B cell (primary cell): ENCODE measurements around the gene MCM6.

ENCODE experiments used
- CTCF ChIP-seq: fragments of 200-600 bp; IDR thresholded peaks from one replicate; pipeline ENCODE4 v1.8.0; 2022; ENCODE audit warnings: antibody characterized with exemption, mild to moderate bottlenecking
- EZH2 ChIP-seq: IDR thresholded peaks from 2 replicates; pipeline ENCODE4 v1.6.1; 2012; ENCODE audit warnings: borderline replicate concordance, low read depth, mild to moderate bottlenecking, moderate library complexity, low read length; ENCODE audit not compliant: insufficient read depth, poor library complexity, severe bottlenecking

DNA sequence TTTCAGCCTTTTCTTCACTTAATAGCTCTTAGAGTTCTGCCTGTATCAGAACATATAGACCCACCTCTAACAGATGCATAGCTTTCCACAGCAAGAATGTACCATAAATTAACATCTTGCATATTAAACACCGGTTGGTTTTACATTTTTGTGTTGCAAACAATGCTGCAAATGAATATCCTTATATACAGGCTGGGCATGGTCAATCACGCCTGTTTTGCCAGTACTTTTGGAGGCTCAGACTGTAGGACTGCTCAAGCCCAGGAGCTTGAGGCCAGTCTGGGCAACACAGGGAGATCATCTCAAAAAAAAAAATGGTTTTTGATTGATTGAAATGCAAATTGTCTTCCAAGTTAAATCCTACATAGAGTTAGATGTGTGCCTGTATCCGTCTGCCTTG, 37.7 kb downstream of the MCM6 start:
- no peak for TF ChIP-seq EZH2
- TF ChIP-seq CTCF, result no peak
